DMS79 (cell line): Measurements from ENCODE around the gene CNTNAP5.

ENCODE experiments used
- DNase-seq: peaks from one replicate; lab custom pipeline; 2025; lab: John Stamatoyannopoulos, UW

Gene CNTNAP5

GRCh38 chr2:124886216-124886615 lies 861.1 kb downstream of the CNTNAP5 start:
- DNase-seq = no peak

- no peak for DNase-seq
These were observed 862.4 kb downstream of the CNTNAP5 start for GRCh38 chr2:124887466-124887865.

GRCh38 chr2:124888431-124888830 lies 863.3 kb downstream of the CNTNAP5 start:
- no peak for DNase-seq

GRCh38 chr2:124894199-124894598 lies 869.1 kb downstream of the CNTNAP5 start:
- no peak for DNase-seq

GRCh38 chr2:124898827-124899226 lies 873.7 kb downstream of the CNTNAP5 start:
- DNase-seq = no peak

GRCh38 chr2:124908411-124908810 lies 883.3 kb downstream of the CNTNAP5 start:
- DNase-seq = no peak

GRCh38 chr2:124911560-124911959 lies 886.5 kb downstream of the CNTNAP5 start:
- DNase-seq = no peak

GRCh38 chr2:124913868-124914267 lies 888.8 kb downstream of the CNTNAP5 start:
- DNase-seq = no peak

GRCh38 chr2:124915567-124915966 lies 890.5 kb downstream of the CNTNAP5 start:
- DNase-seq = no peak

- no peak for DNase-seq
These were observed 894.2 kb downstream of the CNTNAP5 start for GRCh38 chr2:124919296-124919695.

- DNase-seq = no peak
These were observed 895.4 kb downstream of the CNTNAP5 start for GRCh38 chr2:124920448-124920847.

- DNase-seq = no peak
These were observed 896.1 kb downstream of the CNTNAP5 start for GRCh38 chr2:124921191-124921590.

GRCh38 chr2:124923097-124923496 lies 898.0 kb downstream of the CNTNAP5 start:
- DNase-seq = no peak

GRCh38 chr2:124933883-124934282 lies 908.8 kb downstream of the CNTNAP5 start:
- DNase-seq = no peak

- DNase-seq = no peak
These were observed 928.8 kb downstream of the CNTNAP5 start for GRCh38 chr2:124953921-124954320.

GRCh38 chr2:124959581-124959980 lies 934.5 kb downstream of the CNTNAP5 start:
- no peak for DNase-seq

- no peak for DNase-seq
These were observed 936.0 kb downstream of the CNTNAP5 start for GRCh38 chr2:124961132-124961531.
